ENCODE results near the gene NR2C1. TPM values are rescaled to one million over a fixed set of nuclear protein-coding genes. Genes with fewer than 3 reads are reported as not detected.

Gene NR2C1
- total RNA-seq, 6 donors from 2014 or later: 23.7 to 173 (median 41.8) TPM

DNA sequence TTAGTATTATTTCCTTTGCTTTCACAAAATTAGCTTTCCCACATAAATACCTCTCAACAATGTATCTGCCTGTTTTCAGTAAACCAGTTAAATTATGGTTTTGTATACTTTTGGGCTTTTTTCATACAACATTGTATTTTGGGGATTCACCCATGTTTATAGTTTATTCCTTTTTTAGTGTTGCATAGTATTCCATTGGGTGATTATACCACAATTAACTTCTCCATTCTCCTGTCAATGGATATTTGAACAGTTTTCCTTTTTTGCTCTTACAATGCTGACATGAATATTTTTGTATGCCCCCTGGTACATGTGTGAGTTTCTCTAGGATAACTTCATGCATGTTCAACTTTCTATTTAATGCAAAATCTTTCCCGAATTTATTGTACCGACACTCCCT is 57.3 kb downstream of the NR2C1 start:
- ATAC-seq (ENCODE audit: low FRiP score in 2 of 2) (no peak), DNase-seq (no peak)
- no peak overlapping the region for H3K4me3 ChIP-seq
- H3K36me3 ChIP-seq: peaks cover 0 to 10% (median 0%) of the 10 kb centered on the region in 4 donors
- no peak overlapping the region for H3K27ac ChIP-seq
- H3K27me3 ChIP-seq: no peaks in the 10 kb centered on the region
- no peaks in the 10 kb centered on the region for H3K9me3 ChIP-seq
- H3K4me1 ChIP-seq: no peaks in the 10 kb centered on the region
- no peak for TF ChIP-seq EP300 (IDR thresholded peaks at IDR 0.05)
- WGBS, 2 donors: 98 to 100% methylated on average over 2 of the region's 2 CpGs

DNA sequence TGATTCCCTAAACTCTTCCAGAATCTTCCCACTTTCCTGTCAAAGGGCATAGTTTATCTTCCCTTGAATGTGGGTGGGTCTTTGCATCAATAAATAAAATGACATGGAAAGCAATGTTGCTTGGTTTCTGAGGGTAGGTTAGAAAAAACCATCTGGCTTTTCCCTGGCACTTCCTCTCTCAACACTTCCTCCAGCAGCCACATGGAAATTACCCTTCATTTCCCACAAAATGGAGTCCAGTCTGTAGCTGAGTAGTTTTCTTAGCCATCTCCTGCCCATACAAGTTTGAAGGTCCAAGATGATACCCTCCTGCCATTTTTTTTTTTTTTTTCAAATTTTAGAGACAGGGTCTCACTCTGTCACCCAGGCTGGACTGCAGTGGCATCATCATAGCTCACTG is 58.9 kb downstream of the NR2C1 start:
- H3K4me1 ChIP-seq: no peaks in the 10 kb centered on the region
- TF ChIP-seq POLR2A (IDR thresholded peaks at IDR 0.05) (no peak), POLR2AphosphoS5 (IDR thresholded peaks at IDR 0.05) (no peak), EP300 (IDR thresholded peaks at IDR 0.05) (no peak)
- TF ChIP-seq, protein P1, sequence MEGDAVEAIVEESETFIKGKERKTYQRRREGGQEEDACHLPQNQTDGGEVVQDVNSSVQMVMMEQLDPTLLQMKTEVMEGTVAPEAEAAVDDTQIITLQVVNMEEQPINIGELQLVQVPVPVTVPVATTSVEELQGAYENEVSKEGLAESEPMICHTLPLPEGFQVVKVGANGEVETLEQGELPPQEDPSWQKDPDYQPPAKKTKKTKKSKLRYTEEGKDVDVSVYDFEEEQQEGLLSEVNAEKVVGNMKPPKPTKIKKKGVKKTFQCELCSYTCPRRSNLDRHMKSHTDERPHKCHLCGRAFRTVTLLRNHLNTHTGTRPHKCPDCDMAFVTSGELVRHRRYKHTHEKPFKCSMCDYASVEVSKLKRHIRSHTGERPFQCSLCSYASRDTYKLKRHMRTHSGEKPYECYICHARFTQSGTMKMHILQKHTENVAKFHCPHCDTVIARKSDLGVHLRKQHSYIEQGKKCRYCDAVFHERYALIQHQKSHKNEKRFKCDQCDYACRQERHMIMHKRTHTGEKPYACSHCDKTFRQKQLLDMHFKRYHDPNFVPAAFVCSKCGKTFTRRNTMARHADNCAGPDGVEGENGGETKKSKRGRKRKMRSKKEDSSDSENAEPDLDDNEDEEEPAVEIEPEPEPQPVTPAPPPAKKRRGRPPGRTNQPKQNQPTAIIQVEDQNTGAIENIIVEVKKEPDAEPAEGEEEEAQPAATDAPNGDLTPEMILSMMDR (IDR thresholded peaks at IDR 0.05): no peak
- peaks cover 0 to 2% (median 0%) of the 10 kb centered on the region in 4 donors for H3K36me3 ChIP-seq
- no peaks in the 10 kb centered on the region for H3K9me3 ChIP-seq
- no peak overlapping the region for H3K4me3 ChIP-seq
- H3K27ac ChIP-seq: no peak overlapping the region
- ATAC-seq (ENCODE audit: low FRiP score in 2 of 2) (no peak), DNase-seq (no peak)
- H3K27me3 ChIP-seq: no peaks in the 10 kb centered on the region

DNA sequence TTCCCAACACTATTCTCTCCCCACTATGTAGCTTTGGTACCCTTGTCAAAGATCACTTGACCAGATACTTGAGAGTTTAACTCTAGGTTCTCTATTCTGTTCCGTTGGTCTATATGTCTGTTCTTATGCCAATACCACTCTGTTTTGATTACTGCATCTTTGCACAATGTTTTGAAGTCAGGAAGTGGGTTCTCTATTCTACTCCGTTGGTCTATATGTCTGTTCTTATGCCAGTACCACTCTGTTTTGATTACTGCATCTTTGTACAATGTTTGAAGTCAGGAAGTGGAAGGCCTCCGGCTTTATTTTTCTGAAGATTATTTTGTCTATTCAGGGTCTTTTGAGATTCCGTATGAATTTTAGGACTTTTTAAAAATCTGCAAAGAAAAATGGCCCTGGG is 67.2 kb downstream of the NR2C1 start:
- no peak overlapping the region for H3K4me3 ChIP-seq
- peaks cover 8 to 23% (median 19%) of the 10 kb centered on the region in 4 donors for H3K4me1 ChIP-seq
- ATAC-seq (ENCODE audit: low FRiP score in 2 of 2): no peak
- H3K36me3 ChIP-seq: peaks cover 0 to 3% (median 1%) of the 10 kb centered on the region in 4 donors
- WGBS, 2 donors: 77 to 80% methylated on average over 4 of the region's 4 CpGs
- H3K27me3 ChIP-seq: no peaks in the 10 kb centered on the region
- no peak for TF ChIP-seq POLR2AphosphoS5 (IDR thresholded peaks at IDR 0.05)
- no peak for TF ChIP-seq EP300 (IDR thresholded peaks at IDR 0.05)
- no peak for DNase-seq
- H3K27ac ChIP-seq: no peak overlapping the region
- peaks cover 0 to 16% (median 7%) of the 10 kb centered on the region in 4 donors for H3K9me3 ChIP-seq

DNA sequence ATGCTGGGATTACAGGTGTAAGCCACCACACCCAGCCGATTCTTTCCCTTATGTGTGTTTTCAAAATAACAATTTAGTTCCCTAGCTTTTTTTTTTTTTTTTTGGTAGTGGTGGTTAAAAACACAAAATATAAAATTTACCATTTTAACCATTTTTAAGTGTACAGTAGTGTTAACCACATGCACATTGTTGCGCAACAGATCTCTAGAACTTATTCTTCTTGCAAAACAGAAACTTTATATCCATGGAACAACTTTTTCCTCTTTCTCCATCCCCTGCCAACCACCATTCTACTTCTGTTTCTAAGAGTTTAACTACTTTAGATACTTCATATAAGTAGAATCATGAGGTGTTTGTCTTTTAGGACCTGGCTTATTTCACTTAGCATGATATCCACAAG is 68.8 kb downstream of the NR2C1 start:
- Histone ChIP-seq H3K36me3 (peaks cover 3 to 10% (median 4%) of the 10 kb centered on the region in 4 donors), H3K27me3 (no peaks in the 10 kb centered on the region), H3K4me3 (no peak overlapping the region), H3K27ac (no peak overlapping the region), H3K4me1 (peaks cover 13 to 33% (median 24%) of the 10 kb centered on the region in 4 donors), H3K9me3 (peaks cover 0 to 16% (median 7%) of the 10 kb centered on the region in 4 donors)
- DNase-seq: no peak
- 49 to 83% methylated on average over 2 of the region's 2 CpGs for WGBS, 2 donors
- TF ChIP-seq POLR2A (IDR thresholded peaks at IDR 0.05) (no peak), EP300 (IDR thresholded peaks at IDR 0.05) (no peak)
- TF ChIP-seq, protein P1 (IDR thresholded peaks at IDR 0.05): no peak
- ATAC-seq (ENCODE audit: low FRiP score in 2 of 2): no peak

DNA sequence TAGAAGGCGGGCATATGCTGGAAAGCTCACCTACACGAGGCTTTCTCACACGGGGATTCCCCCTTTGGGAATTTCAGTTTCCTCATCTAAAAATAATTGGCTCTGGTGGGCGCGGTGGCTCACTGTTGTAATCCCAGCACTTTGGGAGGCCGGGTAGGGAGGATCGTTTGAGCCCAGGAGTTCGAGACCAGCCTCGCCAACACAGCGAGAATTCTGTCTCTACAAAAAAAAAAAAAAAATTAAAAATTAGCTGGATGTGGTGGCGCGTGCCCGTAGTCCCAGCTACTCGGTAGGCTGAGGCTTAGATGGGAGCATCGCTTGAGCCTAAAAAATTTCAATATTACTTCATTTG is 69.5 kb downstream of the NR2C1 start:
- Histone ChIP-seq H3K4me1 (peaks cover 16 to 34% (median 27%) of the 10 kb centered on the region in 4 donors), H3K9me3 (peaks cover 0 to 16% (median 7%) of the 10 kb centered on the region in 4 donors), H3K4me3 (peak overlapping the region in 3 of 4 donors; percentile 73 to 90 (median 82)), H3K27me3 (no peaks in the 10 kb centered on the region), H3K27ac (peak overlapping the region; percentile 85 to 93 (median 88)), H3K36me3 (peaks cover 3 to 10% (median 4%) of the 10 kb centered on the region in 4 donors)
- TF ChIP-seq, protein P1 (IDR thresholded peaks at IDR 0.05): no peak
- no peak for TF ChIP-seq POLR2AphosphoS5 (IDR thresholded peaks at IDR 0.05)
- ATAC-seq (ENCODE audit: low FRiP score in 2 of 2): peak; percentile 12 to 19
- DNase-seq: no peak
- 65 to 69% methylated on average over 15 of the region's 15 CpGs for WGBS, 2 donors

DNA sequence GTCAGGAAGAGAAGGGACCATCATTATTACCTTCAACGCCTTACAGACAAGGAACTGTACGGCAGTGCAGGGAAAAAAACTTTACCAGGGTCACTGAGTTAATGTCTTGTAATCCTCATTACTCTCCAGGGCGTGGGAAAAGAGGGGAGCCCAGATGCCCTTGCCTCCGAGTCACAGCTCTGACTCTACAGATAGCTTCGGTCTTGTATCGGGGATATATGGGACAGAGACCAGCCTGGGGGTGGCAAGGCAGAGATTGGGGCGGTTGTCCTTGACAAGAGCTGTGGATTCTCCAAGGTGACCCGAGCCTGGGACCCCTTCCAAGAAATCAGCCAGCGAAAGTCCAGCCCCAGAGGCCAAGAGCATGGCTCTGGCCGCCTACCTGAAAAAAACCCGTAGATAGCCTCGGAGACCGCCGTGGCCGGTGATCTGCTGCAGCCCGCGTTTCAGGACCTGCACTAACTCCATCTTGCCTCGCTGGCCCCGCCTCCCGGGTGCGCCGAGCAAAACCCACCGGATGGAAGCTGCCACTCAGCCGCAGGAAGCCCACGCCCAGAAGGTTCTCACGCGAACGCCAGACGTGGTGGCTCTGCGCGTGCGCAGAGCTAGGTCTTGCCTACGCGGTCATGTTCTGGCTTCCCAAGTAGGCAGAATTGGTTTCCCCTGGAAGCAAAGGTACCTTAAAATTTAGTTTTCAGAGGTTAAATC is 70.1 kb downstream of the NR2C1 start, which contains the start of gene NDUFA12:
TSS of gene NDUFA12 (minus strand) at position 485 of the 708 bp plus-strand sequence. CDS start at position 468, 17 bp downstream.
- Histone ChIP-seq H3K27ac (peak within 1 kb of the TSS; percentile 85 to 93 (median 88)), H3K36me3 (peaks cover 3 to 10% (median 4%) of the 10 kb centered on the region in 4 donors), H3K27me3 (no peaks in the 10 kb centered on the region), H3K9me3 (peaks cover 0 to 14% (median 7%) of the 10 kb centered on the region in 4 donors), H3K4me3 (peak within 1 kb of the TSS; percentile 67 to 90 (median 78)), H3K4me1 (peaks cover 18 to 34% (median 27%) of the 10 kb centered on the region in 4 donors)
- ATAC-seq (ENCODE audit: low FRiP score in 2 of 2) (peak; percentile 98 to 100), DNase-seq (peak; percentile 97)
- peak in 3 of 4 donors; percentile 75 to 82 (median 81) for TF ChIP-seq POLR2A (IDR thresholded peaks at IDR 0.05)
- TF ChIP-seq POLR2AphosphoS5 (IDR thresholded peaks at IDR 0.05): peak; percentile 61 to 91
- TF ChIP-seq, protein P1 (IDR thresholded peaks at IDR 0.05): no peak
- TF ChIP-seq EP300 (IDR thresholded peaks at IDR 0.05): peak in 1 of 4 donors; percentile 78
- 1% methylated on average over 14 to 27 of the region's 34 CpGs for WGBS, 2 donors
